ENCODE data around the gene GRAMD2B.

Gene GRAMD2B

GRCh38 chr5:126521130-126521529 is 97.9 kb downstream of the GRAMD2B start:
- Mint-ChIP-seq H3K27ac (no peak overlapping the region), H3K36me3 (no peaks in the 10 kb centered on the region), H3K27me3 (peaks cover 7% of the 10 kb centered on the region), H3K4me3 (no peak overlapping the region), H3K9me3 (no peaks in the 10 kb centered on the region), H3K4me1 (no peaks in the 10 kb centered on the region)
- DNase-seq, result no peak
- CTCF ChIA-PET, result no interaction called here

DNA sequence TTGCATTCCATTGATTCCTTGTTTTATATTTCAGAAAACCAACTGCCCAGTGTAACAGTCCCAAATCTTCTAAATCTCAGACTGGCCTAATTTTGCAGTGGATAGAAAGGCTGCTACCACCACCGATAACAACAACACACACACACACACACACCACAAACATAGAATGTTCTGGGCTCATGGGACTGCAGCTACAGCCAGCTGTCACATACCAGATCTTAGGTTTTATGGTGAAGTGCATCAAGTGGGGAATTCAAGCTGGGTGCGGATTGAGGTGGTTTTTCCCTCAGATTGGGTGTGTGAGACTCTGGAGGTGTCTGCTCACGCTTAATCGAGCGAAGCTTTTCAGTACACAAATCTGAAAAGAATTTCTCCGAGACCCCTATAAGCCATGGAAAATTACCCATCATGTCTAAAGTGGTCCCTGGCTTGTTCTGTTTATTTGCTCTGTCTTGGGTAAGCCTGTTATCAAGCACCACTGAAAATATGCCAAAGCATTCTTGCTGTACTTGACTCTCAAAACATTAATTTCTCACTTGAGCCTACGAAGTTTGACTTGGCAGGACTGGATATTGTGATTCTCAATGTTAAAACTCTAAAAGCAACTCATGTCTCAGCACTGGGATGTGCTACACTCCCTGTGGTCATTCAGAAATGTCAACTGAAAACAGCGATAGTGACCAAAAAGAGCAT is 100.8 kb downstream of the GRAMD2B start:
- Mint-ChIP-seq H3K27ac (no peak overlapping the region), H3K27me3 (peaks cover 10% of the 10 kb centered on the region), H3K36me3 (no peaks in the 10 kb centered on the region), H3K4me3 (no peak overlapping the region), H3K4me1 (no peaks in the 10 kb centered on the region), H3K9me3 (no peaks in the 10 kb centered on the region)
- CTCF ChIA-PET, result interaction anchor here (1.0 to 1.5 kb wide), 2 partner anchors 23 to 171 kb away, joined by 3 to 5 read pairs; no protein-coding TSS in a partner anchor
- DNase-seq, result no peak

- Mint-ChIP-seq H3K4me1 (no peaks in the 10 kb centered on the region), H3K27ac (no peak overlapping the region), H3K36me3 (no peaks in the 10 kb centered on the region), H3K9me3 (no peaks in the 10 kb centered on the region), H3K4me3 (no peak overlapping the region), H3K27me3 (peaks cover 3% of the 10 kb centered on the region)
- CTCF ChIA-PET, result no interaction called here
- no peak for DNase-seq
Observed at GRCh38 chr5:126525630-126526245, 102.5 kb downstream of the GRAMD2B start.

- Mint-ChIP-seq H3K4me3 (no peak overlapping the region), H3K9me3 (no peaks in the 10 kb centered on the region), H3K4me1 (no peaks in the 10 kb centered on the region), H3K36me3 (no peaks in the 10 kb centered on the region), H3K27ac (no peak overlapping the region), H3K27me3 (peaks cover 3% of the 10 kb centered on the region)
- DNase-seq, result no peak
- CTCF ChIA-PET, result interaction anchor here (2.4 kb wide), 1 partner anchor 25 kb away, joined by 7 read pairs; no protein-coding TSS in a partner anchor
Observed at GRCh38 chr5:126526493-126526892, 103.3 kb downstream of the GRAMD2B start.

GRCh38 chr5:126527158-126527557 is 103.9 kb downstream of the GRAMD2B start:
- no peaks in the 10 kb centered on the region for H3K4me1 Mint-ChIP-seq
- no peak overlapping the region for H3K4me3 Mint-ChIP-seq
- H3K36me3 Mint-ChIP-seq, result no peaks in the 10 kb centered on the region
- H3K27ac Mint-ChIP-seq, result no peak overlapping the region
- no peak for DNase-seq
- H3K9me3 Mint-ChIP-seq, result no peaks in the 10 kb centered on the region
- H3K27me3 Mint-ChIP-seq, result peaks cover 3% of the 10 kb centered on the region
- CTCF ChIA-PET, result interaction anchor here (2.4 kb wide), 1 partner anchor 26 kb away, joined by 7 read pairs; no protein-coding TSS in a partner anchor

DNA sequence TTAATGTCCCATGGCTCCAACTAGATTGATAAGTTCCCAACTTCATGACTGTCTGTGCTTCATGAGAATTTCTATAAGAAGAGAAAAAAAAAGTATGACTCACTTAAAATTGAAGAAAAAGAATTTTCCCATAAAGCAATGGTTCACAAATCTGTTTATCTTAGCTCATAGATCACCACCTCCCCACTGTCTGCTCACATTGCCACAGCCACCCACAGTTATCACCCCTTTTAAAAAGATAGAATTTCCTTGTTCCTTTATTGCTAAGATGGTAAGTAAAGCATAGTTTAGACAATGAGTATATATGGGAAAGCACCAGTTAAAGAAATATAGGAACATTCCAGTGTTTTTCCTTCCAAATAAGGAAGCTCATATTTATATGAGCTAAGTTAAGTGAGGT is 104.7 kb downstream of the GRAMD2B start:
- H3K36me3 Mint-ChIP-seq, result no peaks in the 10 kb centered on the region
- CTCF ChIA-PET, result interaction anchor here (2.4 kb wide), 1 partner anchor 27 kb away, joined by 7 read pairs; no protein-coding TSS in a partner anchor
- no peaks in the 10 kb centered on the region for H3K4me1 Mint-ChIP-seq
- H3K27me3 Mint-ChIP-seq, result peaks cover 3% of the 10 kb centered on the region
- H3K4me3 Mint-ChIP-seq, result no peak overlapping the region
- no peak overlapping the region for H3K27ac Mint-ChIP-seq
- no peak for DNase-seq
- H3K9me3 Mint-ChIP-seq, result no peaks in the 10 kb centered on the region

GRCh38 chr5:126531543-126532120 is 108.4 kb downstream of the GRAMD2B start:
- Mint-ChIP-seq H3K27ac (no peak overlapping the region), H3K27me3 (peaks cover 8% of the 10 kb centered on the region), H3K36me3 (no peaks in the 10 kb centered on the region), H3K9me3 (no peaks in the 10 kb centered on the region), H3K4me1 (no peaks in the 10 kb centered on the region), H3K4me3 (no peak overlapping the region)
- CTCF ChIA-PET, result interaction anchor here (1.0 to 13.6 kb wide), 4 partner anchors 8 to 194 kb away, joined by 4 to 125 read pairs (median 19); no protein-coding TSS in a partner anchor
- no peak for DNase-seq

GRCh38 chr5:126534553-126534952 is 111.3 kb downstream of the GRAMD2B start:
- no peak overlapping the region for H3K4me3 Mint-ChIP-seq
- CTCF ChIA-PET, result interaction anchor here (0.6 to 13.6 kb wide), 7 partner anchors 9 to 348 kb away, joined by 3 to 125 read pairs (median 3); no protein-coding TSS in a partner anchor
- no peaks in the 10 kb centered on the region for H3K9me3 Mint-ChIP-seq
- H3K4me1 Mint-ChIP-seq, result no peaks in the 10 kb centered on the region
- H3K36me3 Mint-ChIP-seq, result no peaks in the 10 kb centered on the region
- peaks cover 5% of the 10 kb centered on the region for H3K27me3 Mint-ChIP-seq
- DNase-seq, result no peak
- H3K27ac Mint-ChIP-seq, result no peak overlapping the region

DNA sequence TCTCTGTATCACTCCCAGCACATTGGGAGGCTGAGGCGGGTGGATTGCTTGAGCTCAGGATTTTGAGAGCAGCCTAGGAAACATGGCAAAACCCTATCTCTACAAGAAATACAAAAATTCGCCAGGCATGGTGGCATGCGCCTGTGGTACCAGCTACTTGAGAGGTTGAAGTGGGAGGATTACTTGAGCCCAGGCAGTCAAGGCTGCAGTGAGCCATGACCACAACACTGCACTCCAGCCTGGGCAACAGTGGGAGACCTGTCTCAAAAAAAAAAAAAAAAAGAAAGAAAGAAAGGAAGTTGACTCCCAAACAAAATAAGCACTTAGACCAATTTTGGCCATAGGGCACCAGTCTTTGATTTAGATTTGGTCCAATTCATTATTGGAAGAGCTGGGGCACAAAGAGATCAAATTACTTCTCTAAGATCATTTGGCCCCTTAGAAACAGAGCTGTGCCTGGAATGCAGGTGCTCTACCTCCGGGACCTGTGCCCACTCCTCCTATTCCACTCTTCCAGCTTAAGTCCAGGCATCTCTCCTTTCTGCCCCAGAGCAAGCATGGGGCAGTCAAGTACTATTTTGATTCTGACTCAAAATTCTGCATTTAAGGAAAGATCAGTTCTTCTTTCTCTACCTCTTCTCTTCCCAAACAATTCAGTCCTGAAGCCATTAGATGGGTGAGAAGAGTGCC is 112.8 kb downstream of the GRAMD2B start:
- Mint-ChIP-seq H3K9me3 (no peaks in the 10 kb centered on the region), H3K4me1 (no peaks in the 10 kb centered on the region), H3K4me3 (no peak overlapping the region), H3K27me3 (peaks cover 5% of the 10 kb centered on the region), H3K36me3 (no peaks in the 10 kb centered on the region), H3K27ac (no peak overlapping the region)
- DNase-seq, result no peak
- CTCF ChIA-PET, result interaction anchor here (0.7 to 13.6 kb wide), 5 partner anchors 177 to 199 kb away, joined by 3 to 125 read pairs (median 5); no protein-coding TSS in a partner anchor

GRCh38 chr5:126536874-126537273 is 113.7 kb downstream of the GRAMD2B start:
- Mint-ChIP-seq H3K4me3 (no peak overlapping the region), H3K27ac (no peak overlapping the region), H3K27me3 (peaks cover 5% of the 10 kb centered on the region), H3K36me3 (no peaks in the 10 kb centered on the region), H3K4me1 (no peaks in the 10 kb centered on the region), H3K9me3 (no peaks in the 10 kb centered on the region)
- no peak for DNase-seq
- CTCF ChIA-PET, result interaction anchor here (1.1 to 13.6 kb wide), 4 partner anchors 37 to 199 kb away, joined by 3 to 125 read pairs (median 16); no protein-coding TSS in a partner anchor

DNA sequence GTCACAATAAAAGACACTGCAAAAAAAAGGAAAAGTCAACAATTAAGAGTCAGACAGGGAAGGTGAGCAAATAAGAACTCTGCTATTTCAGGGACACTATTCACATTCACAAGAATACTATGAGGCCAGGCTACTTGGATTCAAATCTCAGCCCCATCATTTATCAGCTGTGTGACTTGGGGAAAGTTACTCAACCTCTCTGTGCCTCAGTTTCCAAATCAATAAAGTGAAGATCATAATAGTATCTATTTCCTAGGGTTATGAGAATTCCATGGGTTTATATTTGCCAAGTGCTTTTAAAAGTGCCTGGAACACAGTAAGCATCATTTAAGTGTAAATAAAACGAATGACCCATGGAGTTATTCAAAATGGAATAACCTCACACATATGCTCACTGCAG is 115.4 kb downstream of the GRAMD2B start:
- no peaks in the 10 kb centered on the region for H3K36me3 Mint-ChIP-seq
- no peaks in the 10 kb centered on the region for H3K4me1 Mint-ChIP-seq
- no peak overlapping the region for H3K27ac Mint-ChIP-seq
- CTCF ChIA-PET, result interaction anchor here (0.6 to 13.6 kb wide), 8 partner anchors 38 to 201 kb away, joined by 3 to 125 read pairs (median 20); partner anchors contain the start of gene GRAMD2B
- H3K27me3 Mint-ChIP-seq, result peaks cover 5% of the 10 kb centered on the region
- no peak overlapping the region for H3K4me3 Mint-ChIP-seq
- DNase-seq, result no peak
- no peaks in the 10 kb centered on the region for H3K9me3 Mint-ChIP-seq

GRCh38 chr5:126540631-126541030 is 117.4 kb downstream of the GRAMD2B start:
- Mint-ChIP-seq H3K9me3 (no peaks in the 10 kb centered on the region), H3K4me1 (no peaks in the 10 kb centered on the region)

GRCh38 chr5:126542441-126542840 is 119.2 kb downstream of the GRAMD2B start:
- Mint-ChIP-seq H3K27ac (no peak overlapping the region), H3K4me3 (no peak overlapping the region), H3K27me3 (peaks cover 3% of the 10 kb centered on the region), H3K4me1 (no peaks in the 10 kb centered on the region), H3K9me3 (no peaks in the 10 kb centered on the region), H3K36me3 (no peaks in the 10 kb centered on the region)
- CTCF ChIA-PET, result interaction anchor here (0.6 to 13.6 kb wide), 6 partner anchors 42 to 219 kb away, joined by 3 to 125 read pairs (median 6); partner anchors contain the start of gene ALDH7A1
- no peak for DNase-seq

More at GRCh38 chr5:126540631-126541030, 117.4 kb downstream of the GRAMD2B start:
- CTCF ChIA-PET, result interaction anchor here (0.9 to 13.6 kb wide), 10 partner anchors 10 to 952 kb away, joined by 3 to 125 read pairs (median 8); no protein-coding TSS in a partner anchor
- Mint-ChIP-seq H3K4me3 (no peak overlapping the region), H3K36me3 (no peaks in the 10 kb centered on the region), H3K27ac (no peak overlapping the region), H3K27me3 (peaks cover 8% of the 10 kb centered on the region)
- no peak for DNase-seq

GRCh38 chr5:126543009-126543408 is 119.8 kb downstream of the GRAMD2B start:
- no peaks in the 10 kb centered on the region for H3K36me3 Mint-ChIP-seq
- no peaks in the 10 kb centered on the region for H3K9me3 Mint-ChIP-seq
- CTCF ChIA-PET, result interaction anchor here (0.9 to 13.6 kb wide), 6 partner anchors 29 to 206 kb away, joined by 3 to 125 read pairs (median 4); no protein-coding TSS in a partner anchor
- no peak overlapping the region for H3K4me3 Mint-ChIP-seq
- H3K27me3 Mint-ChIP-seq, result peaks cover 3% of the 10 kb centered on the region
- no peaks in the 10 kb centered on the region for H3K4me1 Mint-ChIP-seq
- no peak overlapping the region for H3K27ac Mint-ChIP-seq
- no peak for DNase-seq

Measured in activated naive CD4-positive, alpha-beta T cell treated with anti-CD3 and anti-CD28 coated beads, Interleukin-2, amount 10 ng/mL, durations not matched to agents 7 days and 5 days (primary cell).